ENCODE results near the gene ADAM19.

DNA sequence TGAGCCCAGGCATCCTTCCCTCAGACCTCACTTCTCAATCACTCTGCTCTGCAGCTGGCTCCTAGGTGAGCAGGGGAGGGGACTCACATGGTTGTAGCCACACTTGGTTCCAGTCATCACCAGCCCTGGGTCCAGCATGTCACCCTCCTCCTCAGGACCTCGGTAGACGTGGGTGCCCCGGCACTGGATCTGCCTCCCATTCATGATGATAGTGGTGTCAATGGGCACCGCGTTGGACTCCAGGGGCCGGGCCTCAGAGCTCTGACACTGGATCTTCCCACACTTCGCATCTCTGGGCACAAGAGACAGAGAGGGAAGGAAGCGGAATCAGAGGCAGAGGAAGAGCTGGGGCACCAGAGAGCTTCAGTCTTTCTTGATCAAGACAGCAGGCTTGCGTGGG, 82.7 kb downstream of the ADAM19 start:
- no peak for TF ChIP-seq POLR2A (IDR thresholded peaks at IDR 0.05)
- TF ChIP-seq, protein P1, sequence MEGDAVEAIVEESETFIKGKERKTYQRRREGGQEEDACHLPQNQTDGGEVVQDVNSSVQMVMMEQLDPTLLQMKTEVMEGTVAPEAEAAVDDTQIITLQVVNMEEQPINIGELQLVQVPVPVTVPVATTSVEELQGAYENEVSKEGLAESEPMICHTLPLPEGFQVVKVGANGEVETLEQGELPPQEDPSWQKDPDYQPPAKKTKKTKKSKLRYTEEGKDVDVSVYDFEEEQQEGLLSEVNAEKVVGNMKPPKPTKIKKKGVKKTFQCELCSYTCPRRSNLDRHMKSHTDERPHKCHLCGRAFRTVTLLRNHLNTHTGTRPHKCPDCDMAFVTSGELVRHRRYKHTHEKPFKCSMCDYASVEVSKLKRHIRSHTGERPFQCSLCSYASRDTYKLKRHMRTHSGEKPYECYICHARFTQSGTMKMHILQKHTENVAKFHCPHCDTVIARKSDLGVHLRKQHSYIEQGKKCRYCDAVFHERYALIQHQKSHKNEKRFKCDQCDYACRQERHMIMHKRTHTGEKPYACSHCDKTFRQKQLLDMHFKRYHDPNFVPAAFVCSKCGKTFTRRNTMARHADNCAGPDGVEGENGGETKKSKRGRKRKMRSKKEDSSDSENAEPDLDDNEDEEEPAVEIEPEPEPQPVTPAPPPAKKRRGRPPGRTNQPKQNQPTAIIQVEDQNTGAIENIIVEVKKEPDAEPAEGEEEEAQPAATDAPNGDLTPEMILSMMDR (IDR thresholded peaks at IDR 0.05): no peak
- TF ChIP-seq EP300 (IDR thresholded peaks at IDR 0.05): no peak

Data from ovary (tissue), 3 donors.